Brain microvascular endothelial cell (primary cell): ENCODE data around the gene BACH2.

ENCODE experiments used
- DNase-seq: peaks from one replicate; pipeline ENCODE4 v3.0.0-alpha.2; 2020
- H3K27ac ChIP-seq: fragments of 250-450 bp; sonication (Bioruptor Pico); 2 replicates; pipeline ENCODE4 v1.5.1; 2020; ENCODE audit warnings: mild to moderate bottlenecking, moderate library complexity
- H3K27me3 ChIP-seq: fragments of 250-450 bp; sonication (Bioruptor Pico); replicated peaks from 2 replicates; pipeline ENCODE4 v1.5.1; 2020; ENCODE audit warnings: mild to moderate bottlenecking
- H3K36me3 ChIP-seq: fragments of 250-450 bp; sonication (Bioruptor Pico); replicated peaks from 2 replicates; pipeline ENCODE4 v1.5.1; 2020; ENCODE audit warnings: mild to moderate bottlenecking
- H3K4me3 ChIP-seq: 2 replicates; pipeline ENCODE4 v1.5.1; 2011; ENCODE audit warnings: low read depth, mild to moderate bottlenecking, control low read depth, low read length, moderate library complexity
- CTCF ChIP-seq: IDR thresholded peaks from 2 replicates; pipeline ENCODE4 v1.5.1; 2011; ENCODE audit warnings: low read depth, mild to moderate bottlenecking, moderate library complexity, low read length, control low read depth, inconsistent platforms; ENCODE audit errors: missing control alignments
- in situ Hi-C: cut with HindIII; loops from 2 replicates; pipeline ENCODE4 v1.10.0; 2017; ENCODE audit warnings: low sequenced_read_pairs, low pct_ligation_motif_present

BACH2 gene

DNA sequence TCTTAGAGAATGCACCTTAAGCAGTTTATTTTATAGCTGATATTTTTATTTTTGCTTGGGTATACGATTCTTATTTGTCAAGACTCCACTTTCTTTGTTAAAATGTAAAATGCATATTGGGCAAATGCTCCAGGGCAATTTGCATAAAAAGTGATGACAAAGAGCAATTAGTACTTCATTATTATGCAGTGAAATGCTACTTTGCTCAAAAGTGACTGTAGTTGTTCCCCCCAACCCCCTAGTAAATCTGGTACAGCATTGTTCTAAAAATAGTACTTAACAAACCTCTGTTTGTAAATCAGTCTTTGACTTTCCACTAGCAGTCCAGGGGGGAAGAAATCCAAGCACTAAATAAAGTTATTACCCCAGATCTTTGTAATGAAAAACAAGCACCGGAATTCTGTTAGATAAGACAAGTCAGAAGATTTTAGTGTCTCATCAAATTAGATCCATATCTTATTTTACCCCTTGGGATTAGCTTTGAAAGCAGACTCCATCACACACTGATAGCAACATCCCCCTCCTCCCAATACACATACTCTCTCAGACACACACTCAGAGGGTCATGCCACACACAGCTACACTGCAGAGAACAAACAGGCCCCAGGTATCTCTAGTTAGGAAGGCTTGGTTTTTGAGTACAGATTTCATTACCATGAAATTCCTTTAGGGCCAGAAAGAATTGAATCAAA, 32.9 kb upstream of the BACH2 start:
- no peak for TF ChIP-seq CTCF
- in situ Hi-C loops = no loop called here

GRCh38 chr6:90328004-90328403, 31.4 kb upstream of the BACH2 start:
- no peaks in the 10 kb centered on the region for H3K36me3 ChIP-seq
- no peak overlapping the region for H3K4me3 ChIP-seq
- no peak for TF ChIP-seq CTCF
- in situ Hi-C loops = no loop called here
- no peaks in the 10 kb centered on the region for H3K27me3 ChIP-seq
- no peak overlapping the region for H3K27ac ChIP-seq
- no peak for DNase-seq

More for the DNA sequence above, 32.9 kb upstream of the BACH2 start:
- H3K27ac ChIP-seq = no peak overlapping the region
- DNase-seq = no peak
- H3K27me3 ChIP-seq = no peaks in the 10 kb centered on the region
- H3K36me3 ChIP-seq = no peaks in the 10 kb centered on the region
- no peak overlapping the region for H3K4me3 ChIP-seq

- in situ Hi-C loops = no loop called here
- H3K27me3 ChIP-seq = no peaks in the 10 kb centered on the region
- no peak for DNase-seq
Observed at GRCh38 chr6:90326404-90327057, 29.9 kb upstream of the BACH2 start.

GRCh38 chr6:90323706-90324105, 27.1 kb upstream of the BACH2 start:
- Histone ChIP-seq H3K27ac (no peak overlapping the region), H3K36me3 (no peaks in the 10 kb centered on the region), H3K27me3 (no peaks in the 10 kb centered on the region), H3K4me3 (no peak overlapping the region)
- TF ChIP-seq CTCF = no peak
- DNase-seq = no peak
- in situ Hi-C loops = no loop called here

More at GRCh38 chr6:90326404-90327057, 29.9 kb upstream of the BACH2 start:
- no peak for TF ChIP-seq CTCF
- H3K36me3 ChIP-seq = no peaks in the 10 kb centered on the region
- no peak overlapping the region for H3K4me3 ChIP-seq
- H3K27ac ChIP-seq = no peak overlapping the region

DNA sequence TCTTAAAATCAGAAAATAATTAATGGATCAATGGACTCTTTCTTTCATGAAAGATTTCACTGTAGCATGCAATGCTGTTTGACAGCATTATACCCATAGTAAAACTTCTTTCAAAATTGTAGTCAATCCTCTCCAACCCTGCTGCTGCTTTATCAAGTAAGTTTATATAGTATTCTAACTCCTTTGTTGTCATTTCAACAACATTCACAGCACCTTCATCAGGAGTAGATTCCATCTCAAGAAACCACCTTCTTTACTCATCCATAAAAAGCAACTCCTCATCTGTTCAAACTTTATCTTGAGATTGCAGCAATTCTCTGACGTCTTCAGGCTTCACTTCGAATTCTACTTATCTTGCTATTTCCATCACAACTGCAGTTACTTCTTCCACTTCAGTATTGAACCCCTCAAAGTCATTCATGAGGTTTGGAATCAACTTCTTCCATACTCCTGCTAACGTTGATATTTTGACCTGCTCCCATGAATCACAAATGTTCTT, 26.4 kb upstream of the BACH2 start:
- Histone ChIP-seq H3K36me3 (no peaks in the 10 kb centered on the region), H3K27me3 (no peaks in the 10 kb centered on the region), H3K27ac (no peak overlapping the region), H3K4me3 (no peak overlapping the region)
- TF ChIP-seq CTCF = no peak
- in situ Hi-C loops = no loop called here
- DNase-seq = no peak
